GM23248 (cell line): Measurements from ENCODE around the gene ITGA4. TPM values are rescaled to one million over a fixed set of nuclear protein-coding genes. Genes with fewer than 3 reads are reported as not detected.

ENCODE experiments used
- DNase-seq: peaks from one replicate; pipeline ENCODE4 v3.0.0-alpha.2; 2015
- H2AFZ ChIP-seq: fragments of 200-600 bp; sonication (generic); 2 replicates; pipeline ENCODE4 v1.6.1; 2016; ENCODE audit warnings: antibody characterized with exemption
- H3F3A ChIP-seq: fragments of 200-600 bp; sonication (generic); 2 replicates; pipeline ENCODE4 v1.6.1; 2016; ENCODE audit warnings: mild to moderate bottlenecking, antibody characterized with exemption, mixed run types; ENCODE audit not compliant: insufficient read depth
- H3K27ac ChIP-seq: fragments of 200-600 bp; sonication (generic); 2 replicates; pipeline ENCODE4 v1.5.1; 2016; ENCODE audit warnings: mild to moderate bottlenecking
- H3K27me3 ChIP-seq: fragments of 200-600 bp; sonication (generic); replicated peaks from 2 replicates; pipeline ENCODE4 v1.6.1; 2016; ENCODE audit warnings: mild to moderate bottlenecking; ENCODE audit not compliant: insufficient read depth
- H3K36me3 ChIP-seq: fragments of 200-600 bp; sonication (generic); 2 replicates; pipeline ENCODE4 v1.6.1; 2016; ENCODE audit warnings: low read depth, mild to moderate bottlenecking
- H3K4me1 ChIP-seq: fragments of 200-600 bp; sonication (generic); 2 replicates; pipeline ENCODE4 v1.6.1; 2016; ENCODE audit warnings: mild to moderate bottlenecking; ENCODE audit not compliant: insufficient read depth
- H3K4me2 ChIP-seq: fragments of 200-600 bp; sonication (generic); one replicate; pipeline ENCODE4 v1.6.1; 2016; ENCODE audit warnings: mild to moderate bottlenecking; ENCODE audit not compliant: unreplicated experiment
- H3K4me3 ChIP-seq: fragments of 200-600 bp; sonication (generic); 2 replicates; pipeline ENCODE4 v1.5.1; 2016; ENCODE audit warnings: mild to moderate bottlenecking
- H3K79me2 ChIP-seq: fragments of 200-600 bp; sonication (generic); 2 replicates; pipeline ENCODE4 v1.6.1; 2016; ENCODE audit warnings: mild to moderate bottlenecking; ENCODE audit not compliant: insufficient read depth
- H3K9ac ChIP-seq: fragments of 200-600 bp; sonication (generic); 2 replicates; pipeline ENCODE4 v1.6.1; 2016; ENCODE audit warnings: mild to moderate bottlenecking
- H3K9me2 ChIP-seq: fragments of 200-600 bp; sonication (generic); 2 replicates; pipeline ENCODE4 v1.6.1; 2016; ENCODE audit warnings: mixed run types, mild to moderate bottlenecking, moderate library complexity; ENCODE audit not compliant: insufficient read depth
- H3K9me3 ChIP-seq: fragments of 200-600 bp; sonication (generic); one replicate; pipeline ENCODE4 v1.6.1; 2017; ENCODE audit warnings: low read depth
- H4K20me1 ChIP-seq: fragments of 200-600 bp; sonication (generic); 2 replicates; pipeline ENCODE4 v1.6.0; 2016; ENCODE audit not compliant: insufficient read depth
- EZH2 ChIP-seq: fragments of 200-600 bp; sonication (generic); IDR thresholded peaks from 2 replicates; pipeline ENCODE4 v1.6.1; 2018; ENCODE audit warnings: antibody characterized with exemption, mild to moderate bottlenecking; ENCODE audit not compliant: insufficient read depth, poor library complexity, severe bottlenecking
- EZH2phosphoT487 ChIP-seq: fragments of 200-600 bp; sonication (generic); IDR thresholded peaks from 2 replicates; pipeline ENCODE4 v1.6.1; 2018; ENCODE audit warnings: antibody characterized with exemption, moderate library complexity, mild to moderate bottlenecking, low read depth; ENCODE audit not compliant: insufficient read depth
- WGBS, 2 experiments: methylation state at CpG; one replicate each; pipeline ENCODE4 v1.1.6; 2015 to 2017; ENCODE audit warnings: low lambda C conversion rate in 2 of 2, low coverage in 1 of 2; ENCODE audit errors: missing lambda C conversion rate in 2 of 2; 5-methylcytosine and 5-hydroxymethylcytosine counted together
- in situ Hi-C: fragments of 300-500 bp; cut with MboI; formaldehyde crosslinking; loops from 2 replicates; pipeline ENCODE4 v1.15.0; 2020
- polyA plus RNA-seq: library from polyadenylated mRNA; unstranded; fragments of >200 nt; fragmentation: Nextera tagmentation; extraction: Ambion mirVana; gene quantifications from 2 replicates; pipeline ENCODE4 v1.2.1, GENCODE V29; 2016
- total RNA-seq: library from RNA; depleted of rRNA; stranded (reverse); fragments of >200 nt; shearing (Covaris generic); gene quantifications from 2 replicates; pipeline ENCODE4 v1.2.3, GENCODE V29; 2014; rRNA removed

The ITGA4 gene
- total and polyA plus RNA-seq, 2 experiments from 2014 or later = 26.3 to 33.3 TPM

DNA sequence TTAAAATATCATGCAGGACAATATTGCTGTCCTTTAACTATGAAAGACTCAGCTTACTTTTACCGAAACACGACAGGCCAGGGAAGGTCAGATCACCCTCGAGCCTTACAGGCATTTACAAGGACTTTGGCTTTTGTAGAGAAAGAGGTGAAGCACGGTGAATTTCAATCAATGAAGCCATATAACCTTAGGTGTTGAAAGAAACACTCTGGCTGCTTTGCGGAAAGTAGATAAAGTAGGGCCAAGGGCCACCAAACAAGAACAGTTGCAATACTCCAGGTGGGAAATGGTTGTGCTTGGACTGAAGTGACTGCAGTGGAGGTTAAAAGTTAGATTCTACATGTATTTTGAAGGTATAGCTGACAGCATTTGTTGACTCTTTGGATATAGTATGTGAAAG is 119.2 kb downstream of the ITGA4 start:
- Histone ChIP-seq H3K4me2 (no peak overlapping the region), H3K9me3 (no peaks in the 10 kb centered on the region), H3K79me2 (no peaks in the 10 kb centered on the region), H3F3A (no peaks in the 10 kb centered on the region), H3K4me3 (no peak overlapping the region), H3K36me3 (no peaks in the 10 kb centered on the region), H3K9me2 (no peaks in the 10 kb centered on the region), H3K27ac (no peak overlapping the region), H2AFZ (no peak overlapping the region), H3K9ac (no peak overlapping the region), H4K20me1 (no peaks in the 10 kb centered on the region), H3K4me1 (no peaks in the 10 kb centered on the region), H3K27me3 (peaks cover 5% of the 10 kb centered on the region; the same call in 1 of the 2 replicates)
- in situ Hi-C loops = loop anchor here (10.0 kb wide), 1 partner anchor 138 kb away; no protein-coding TSS in a partner anchor
- TF ChIP-seq EZH2 = no peak
- no peak for TF ChIP-seq EZH2phosphoT487
- 67 to 72% methylated on average over 5 of the region's 5 CpGs for WGBS, 2 experiments
- no peak for DNase-seq

DNA sequence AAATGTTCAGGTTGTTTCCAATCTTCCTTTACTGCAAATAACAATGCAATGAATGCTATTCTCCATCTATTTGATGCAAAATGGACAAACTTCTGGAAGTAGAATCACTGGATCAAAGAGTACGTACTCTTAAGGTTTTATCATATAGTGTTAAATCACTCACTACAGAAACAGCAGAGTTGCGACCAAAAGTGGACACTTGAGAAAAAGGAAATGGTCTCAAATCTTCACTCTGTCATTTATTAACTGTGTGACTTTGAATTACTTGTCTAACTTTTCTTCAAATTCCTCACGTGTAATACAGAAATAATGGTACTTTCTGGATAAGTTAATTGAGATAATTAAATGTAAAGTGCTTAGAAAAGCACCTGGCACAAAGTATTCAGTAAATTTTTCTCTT is 121.6 kb downstream of the ITGA4 start:
- Histone ChIP-seq H2AFZ (no peak overlapping the region), H3K4me3 (no peak overlapping the region)

DNA sequence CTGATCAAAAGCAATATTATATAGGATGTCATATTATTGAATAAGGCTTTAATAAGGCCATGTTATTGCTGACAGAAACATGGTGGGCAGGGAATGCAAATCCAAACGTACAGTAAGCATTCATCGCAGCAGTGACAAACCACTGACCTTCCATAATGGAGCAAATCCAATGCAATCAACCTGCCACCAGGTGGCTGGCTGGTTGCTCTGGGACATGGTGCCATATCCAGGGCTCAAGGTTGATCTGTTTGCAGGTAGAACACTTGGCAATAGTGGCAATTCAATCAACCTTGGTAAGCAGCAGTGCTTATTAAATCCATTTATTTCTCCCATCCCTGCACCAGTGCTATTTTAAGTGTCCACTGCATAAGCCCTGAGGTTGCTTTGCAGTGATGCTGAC is 124.3 kb downstream of the ITGA4 start:
- TF ChIP-seq EZH2 (no peak), EZH2phosphoT487 (no peak)
- no peaks in the 10 kb centered on the region for H3K36me3 ChIP-seq
- in situ Hi-C loops = no loop called here
- peaks cover 18% of the 10 kb centered on the region for H3K27me3 ChIP-seq
- 17 to 32% methylated on average over 2 of the region's 2 CpGs for WGBS, 2 experiments
- H4K20me1 ChIP-seq = no peaks in the 10 kb centered on the region
- H3K27ac ChIP-seq = no peak overlapping the region
- no peaks in the 10 kb centered on the region for H3K4me1 ChIP-seq
- H3K4me2 ChIP-seq = no peak overlapping the region
- H3F3A ChIP-seq = no peaks in the 10 kb centered on the region
- no peak overlapping the region for H2AFZ ChIP-seq
- H3K9me3 ChIP-seq = no peaks in the 10 kb centered on the region
- DNase-seq = no peak
- H3K79me2 ChIP-seq = no peaks in the 10 kb centered on the region
- no peak overlapping the region for H3K4me3 ChIP-seq
- no peaks in the 10 kb centered on the region for H3K9me2 ChIP-seq
- H3K9ac ChIP-seq = no peak overlapping the region

More for the DNA sequence above, 121.6 kb downstream of the ITGA4 start:
- Histone ChIP-seq H3K27me3 (peaks cover 5% of the 10 kb centered on the region; the same call in 1 of the 2 replicates), H3K4me1 (no peaks in the 10 kb centered on the region), H3K9ac (no peak overlapping the region), H3K36me3 (no peaks in the 10 kb centered on the region), H3K79me2 (no peaks in the 10 kb centered on the region), H4K20me1 (no peaks in the 10 kb centered on the region), H3K9me2 (no peaks in the 10 kb centered on the region), H3K4me2 (no peak overlapping the region), H3K27ac (no peak overlapping the region), H3F3A (no peaks in the 10 kb centered on the region), H3K9me3 (no peaks in the 10 kb centered on the region)
- TF ChIP-seq EZH2 (no peak), EZH2phosphoT487 (no peak)
- WGBS, 2 experiments = 51 to 54% methylated on average over 3 of the region's 3 CpGs
- DNase-seq = no peak
- in situ Hi-C loops = loop anchor here (10.0 kb wide), 1 partner anchor 136 kb away; no protein-coding TSS in a partner anchor

DNA sequence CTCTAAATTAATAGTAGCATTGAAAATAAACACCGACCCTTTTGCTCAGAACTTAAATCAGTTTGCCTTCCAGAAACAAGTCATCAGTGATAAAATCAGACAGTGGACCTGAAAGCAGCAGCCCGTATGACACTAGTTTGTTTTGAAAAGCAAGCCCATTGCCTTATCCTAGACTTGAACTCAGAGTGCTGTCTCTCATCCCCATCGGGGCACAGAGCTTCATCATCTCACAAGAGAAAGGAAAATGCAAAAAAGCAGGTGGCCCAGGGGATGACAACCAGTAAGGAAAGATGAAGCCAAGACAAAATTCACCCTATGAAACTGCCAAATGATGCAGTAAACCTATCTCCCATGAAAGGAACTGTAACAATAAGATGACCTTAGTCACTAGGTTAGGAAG is 128.5 kb downstream of the ITGA4 start:
- DNase-seq = no peak
- H3F3A ChIP-seq = no peaks in the 10 kb centered on the region
- H3K4me2 ChIP-seq = no peak overlapping the region
- TF ChIP-seq EZH2phosphoT487 = no peak
- no peak for TF ChIP-seq EZH2
- no peak overlapping the region for H2AFZ ChIP-seq
- in situ Hi-C loops = no loop called here
- no peaks in the 10 kb centered on the region for H3K4me1 ChIP-seq
- H3K36me3 ChIP-seq = no peaks in the 10 kb centered on the region
- H3K9me3 ChIP-seq = no peaks in the 10 kb centered on the region
- peaks cover 3% of the 10 kb centered on the region; the same call in 1 of the 2 replicates for H3K9me2 ChIP-seq
- WGBS, 2 experiments = 21 to 23% methylated on average over 3 of the region's 3 CpGs
- H3K9ac ChIP-seq = no peak overlapping the region
- H3K27ac ChIP-seq = no peak overlapping the region
- peaks cover 21% of the 10 kb centered on the region; the same call in 1 of the 2 replicates for H3K27me3 ChIP-seq
- H3K79me2 ChIP-seq = no peaks in the 10 kb centered on the region
- H3K4me3 ChIP-seq = no peak overlapping the region
- H4K20me1 ChIP-seq = no peaks in the 10 kb centered on the region

Other genes starting within 250 kb of the ITGA4 start
- gene CERKL, start 199.7 kb downstream of the ITGA4 start, total RNA-seq = not detected in 2 replicates
- 4.6 and 5.2 TPM in 2 replicates for gene CERKL, start 199.7 kb downstream of the ITGA4 start, polyA plus RNA-seq
- not detected in 2 replicates for gene NEUROD1, start 223.1 kb downstream of the ITGA4 start, total RNA-seq
- gene NEUROD1, start 223.1 kb downstream of the ITGA4 start, polyA plus RNA-seq = not detected in 2 replicates